Lower leg skin (tissue), 4 donors: Measurements from ENCODE around the gene GAST. TPM values are rescaled to one million over a fixed set of nuclear protein-coding genes. Genes with fewer than 3 reads are reported as not detected.

Experiments
- DNase-seq, 2 donors: peaks; one replicate each; pipeline ENCODE4 v3.0.0-alpha.2; 2019; ENCODE audit warnings: low spot score in 2 of 2
- H3K4me3 ChIP-seq: fragments of 200-600 bp; sonication (generic); 2 replicates; pipeline ENCODE4 v1.5.1; 2017; ENCODE audit warnings: mild to moderate bottlenecking, low read depth; ENCODE audit not compliant: poor library complexity, severe bottlenecking
- CTCF ChIP-seq, 3 donors: fragments of 450-650 bp; IDR thresholded peaks; one replicate each; pipeline ENCODE4 v1.5.1; 2016; ENCODE audit warnings: antibody characterized with exemption in 3 of 3, mild to moderate bottlenecking in 3 of 3, moderate library complexity in 2 of 3
- POLR2A ChIP-seq, 2 donors: fragments of 450-650 bp; IDR thresholded peaks; one replicate each; pipeline ENCODE4 v1.6.1; 2016 to 2017; ENCODE audit warnings: antibody characterized with exemption in 2 of 2, mild to moderate bottlenecking in 1 of 2, moderate library complexity in 1 of 2
- WGBS, 2 donors: methylation state at CpG; one replicate each; pipeline ENCODE4 v1.1.5; 2018; 5-methylcytosine and 5-hydroxymethylcytosine counted together
- intact Hi-C: fragments of 100-400 bp; cut with DNase I; formaldehyde crosslinking; loops from one replicate; pipeline ENCODE4 v1.15.0; 2023; ENCODE audit warnings: low total_unique reads
- total RNA-seq, 4 donors: library from RNA; depleted of rRNA; stranded (reverse); fragments of >200 nt; gene quantifications; one replicate each; pipeline ENCODE4 v1.1.0, GENCODE V29; 2016

GAST gene
- total RNA-seq, 4 donors from 2014 or later = not detected

GRCh38 chr17:41678411-41678906 is 33.7 kb upstream of the GAST start:
- intact Hi-C loops = no loop called here
- 75 to 86% methylated on average over 2 of the region's 2 CpGs for WGBS, 2 donors
- TF ChIP-seq POLR2A (IDR thresholded peaks at IDR 0.05) (no peak), CTCF (IDR thresholded peaks at IDR 0.05) (no peak)
- H3K4me3 ChIP-seq = no peak overlapping the region
- DNase-seq = no peak

- DNase-seq = no peak
- H3K4me3 ChIP-seq = no peak overlapping the region
- TF ChIP-seq POLR2A (IDR thresholded peaks at IDR 0.05) = no peak
- no peak for TF ChIP-seq CTCF (IDR thresholded peaks at IDR 0.05)
- WGBS, 2 donors = 24 to 27% methylated on average over 6 of the region's 6 CpGs
- intact Hi-C loops = no loop called here
These were observed 33.0 kb upstream of the GAST start for GRCh38 chr17:41678907-41679739.

- 75 to 85% methylated on average over 5 of the region's 5 CpGs for WGBS, 2 donors
- DNase-seq = no peak
- TF ChIP-seq POLR2A (IDR thresholded peaks at IDR 0.05) (no peak), CTCF (IDR thresholded peaks at IDR 0.05) (no peak)
- intact Hi-C loops = no loop called here
- H3K4me3 ChIP-seq = no peak overlapping the region
These were observed 32.2 kb upstream of the GAST start for GRCh38 chr17:41679740-41680425.

GRCh38 chr17:41680426-41681040 is 31.6 kb upstream of the GAST start:
- DNase-seq = no peak
- intact Hi-C loops = no loop called here
- TF ChIP-seq CTCF (IDR thresholded peaks at IDR 0.05) (no peak), POLR2A (IDR thresholded peaks at IDR 0.05) (no peak)
- WGBS, 2 donors = 81 to 84% methylated on average over 10 of the region's 10 CpGs
- no peak overlapping the region for H3K4me3 ChIP-seq

- TF ChIP-seq CTCF (IDR thresholded peaks at IDR 0.05) = no peak
- TF ChIP-seq POLR2A (IDR thresholded peaks at IDR 0.05) = no peak
- H3K4me3 ChIP-seq = no peak overlapping the region
- intact Hi-C loops = no loop called here
- 81 to 85% methylated on average over 3 of the region's 3 CpGs for WGBS, 2 donors
- DNase-seq = no peak
These were observed 30.4 kb upstream of the GAST start for GRCh38 chr17:41681776-41682175.
